ENCODE measurements around the gene CRY2.
"Not testable (repeated sequence)": the region's sequence is repeated elsewhere in the genome, so short reads cannot be mapped to it uniquely, and the experiment has no call there.

The CRY2 gene

DNA sequence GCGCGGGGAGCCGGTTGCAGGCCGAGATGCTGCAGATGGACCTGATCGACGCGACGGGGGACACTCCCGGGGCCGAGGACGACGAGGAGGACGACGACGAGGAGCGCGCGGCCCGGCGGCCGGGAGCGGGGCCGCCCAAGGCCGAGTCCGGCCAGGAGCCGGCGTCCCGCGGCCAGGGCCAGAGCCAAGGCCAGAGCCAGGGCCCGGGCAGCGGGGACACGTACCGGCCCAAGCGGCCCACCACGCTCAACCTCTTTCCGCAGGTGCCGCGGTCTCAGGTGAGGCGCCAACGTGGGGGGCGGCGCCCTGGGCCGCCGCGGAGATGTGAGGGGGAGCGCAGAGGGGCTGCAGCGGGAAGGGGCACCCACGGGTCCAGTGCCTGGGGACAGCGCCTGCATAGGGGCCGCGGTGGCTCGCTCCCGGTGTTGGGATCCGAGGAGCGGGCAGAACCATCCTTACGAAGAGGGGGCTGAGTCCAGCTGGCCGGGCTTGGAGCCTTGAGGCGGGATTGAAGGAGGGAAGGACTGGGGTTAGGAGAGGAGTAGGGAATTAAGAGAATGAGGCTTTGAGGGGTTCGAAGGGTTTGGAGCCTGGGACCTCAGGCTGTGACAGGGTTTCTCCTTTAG, 53.0 kb downstream of the CRY2 start:
- not testable (repeated sequence) for DNase-seq

DNA sequence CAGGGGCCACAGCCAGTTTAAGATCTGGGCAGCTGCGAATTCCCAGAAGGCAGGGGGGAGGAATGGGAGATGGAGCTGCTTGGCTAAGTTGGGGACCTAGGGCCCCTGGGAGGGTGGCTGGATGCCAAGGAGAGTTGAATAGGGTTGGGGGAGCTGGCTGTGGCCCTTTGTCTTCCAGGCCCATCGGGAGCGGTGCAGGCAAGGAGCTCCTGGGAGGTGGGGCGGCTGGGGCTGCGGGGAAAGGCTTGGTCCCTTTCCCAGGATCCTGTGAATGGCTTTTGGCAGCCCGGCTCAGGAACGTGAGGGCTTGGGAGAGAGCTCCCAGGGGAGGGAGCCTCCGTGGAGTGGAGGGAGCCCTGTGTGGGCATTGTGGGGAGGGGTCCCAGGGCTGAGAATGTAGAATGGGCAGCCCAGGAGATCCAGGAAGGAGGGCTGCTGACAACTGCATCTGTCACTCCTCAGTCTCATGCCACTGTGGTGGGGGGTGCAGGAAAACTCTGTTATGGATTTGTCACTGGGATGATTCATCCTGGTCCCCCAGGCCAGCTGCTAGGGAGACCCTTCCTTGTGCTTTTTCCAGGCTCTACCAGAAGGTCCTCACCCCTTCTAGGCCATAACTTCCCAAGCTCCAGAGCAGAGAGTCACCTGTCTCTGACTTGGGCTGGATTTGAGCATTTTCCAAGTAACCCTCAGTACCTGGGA, 53.8 kb downstream of the CRY2 start:
- DNase-seq: no peak

DNA sequence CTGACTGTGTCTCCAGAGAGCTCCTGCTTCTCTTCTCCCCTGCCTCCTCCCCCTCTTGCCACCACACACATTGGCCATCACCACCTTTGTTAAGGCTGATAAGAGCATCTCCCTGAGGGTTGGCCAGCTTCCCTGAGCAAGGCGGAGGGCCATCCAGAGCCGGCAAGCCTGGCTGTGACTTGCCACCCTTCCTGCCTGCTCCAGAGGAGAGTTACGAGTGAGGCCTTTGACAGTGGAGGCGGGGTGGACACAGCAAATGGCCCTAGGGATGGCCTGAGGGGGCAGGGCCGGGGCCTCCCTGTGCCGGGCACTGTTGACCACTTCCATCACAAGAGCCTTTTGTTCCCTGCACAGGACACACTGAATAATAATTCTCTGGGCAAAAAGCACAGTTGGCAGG, 54.4 kb downstream of the CRY2 start:
- no peak for DNase-seq

DNA sequence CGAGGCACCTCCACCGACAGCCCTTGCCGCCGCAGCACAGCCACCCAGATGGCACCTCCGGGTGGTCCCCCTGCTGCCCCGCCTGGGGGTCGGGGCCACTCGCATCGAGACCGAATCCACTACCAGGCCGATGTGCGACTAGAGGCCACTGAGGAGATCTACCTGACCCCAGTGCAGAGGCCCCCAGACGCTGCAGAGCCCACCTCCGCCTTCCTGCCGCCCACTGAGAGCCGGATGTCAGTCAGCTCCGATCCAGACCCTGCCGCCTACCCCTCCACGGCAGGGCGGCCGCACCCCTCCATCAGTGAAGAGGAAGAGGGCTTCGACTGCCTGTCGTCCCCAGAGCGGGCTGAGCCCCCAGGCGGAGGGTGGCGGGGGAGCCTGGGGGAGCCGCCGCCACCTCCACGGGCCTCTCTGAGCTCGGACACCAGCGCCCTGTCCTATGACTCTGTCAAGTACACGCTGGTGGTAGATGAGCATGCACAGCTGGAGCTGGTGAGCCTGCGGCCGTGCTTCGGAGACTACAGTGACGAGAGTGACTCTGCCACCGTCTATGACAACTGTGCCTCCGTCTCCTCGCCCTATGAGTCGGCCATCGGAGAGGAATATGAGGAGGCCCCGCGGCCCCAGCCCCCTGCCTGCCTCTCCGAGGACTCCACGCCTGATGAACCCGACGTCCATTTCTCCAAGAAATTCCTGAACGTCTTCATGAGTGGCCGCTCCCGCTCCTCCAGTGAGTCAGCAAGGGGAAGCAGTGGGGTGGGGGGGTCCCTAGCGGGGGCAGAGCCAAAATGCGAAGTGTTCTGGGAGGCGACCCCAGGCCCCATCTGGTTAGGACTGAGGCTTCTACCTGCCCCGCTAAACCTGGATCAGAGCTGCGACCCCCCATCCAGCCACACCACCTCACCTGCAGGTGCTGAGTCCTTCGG, 55.4 kb downstream of the CRY2 start:
- no peak for DNase-seq

DNA sequence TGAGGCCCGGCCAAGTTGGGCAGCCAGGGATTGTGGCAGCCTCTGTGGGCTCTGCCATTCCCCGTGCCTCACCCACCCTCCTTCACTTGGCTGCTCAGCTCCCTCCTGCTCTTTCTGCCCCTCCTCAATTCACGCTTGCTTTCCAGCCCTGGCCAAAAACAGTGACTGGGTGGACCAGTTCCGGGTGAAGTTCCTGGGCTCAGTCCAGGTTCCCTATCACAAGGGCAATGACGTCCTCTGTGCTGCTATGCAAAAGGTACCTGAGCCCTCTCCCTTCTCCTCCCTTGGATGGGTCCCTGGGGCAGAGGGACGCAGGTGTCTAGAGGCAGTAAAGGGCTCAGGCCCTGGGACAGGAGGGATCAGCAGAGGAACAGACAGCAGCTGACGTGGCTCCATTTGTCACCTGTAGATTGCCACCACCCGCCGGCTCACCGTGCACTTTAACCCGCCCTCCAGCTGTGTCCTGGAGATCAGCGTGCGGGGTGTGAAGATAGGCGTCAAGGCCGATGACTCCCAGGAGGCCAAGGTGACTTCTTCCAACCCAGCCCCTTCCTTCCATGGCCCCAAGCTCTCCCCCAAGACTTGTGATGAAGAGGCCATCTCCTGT, 57.1 kb downstream of the CRY2 start:
- no peak for DNase-seq

DNA sequence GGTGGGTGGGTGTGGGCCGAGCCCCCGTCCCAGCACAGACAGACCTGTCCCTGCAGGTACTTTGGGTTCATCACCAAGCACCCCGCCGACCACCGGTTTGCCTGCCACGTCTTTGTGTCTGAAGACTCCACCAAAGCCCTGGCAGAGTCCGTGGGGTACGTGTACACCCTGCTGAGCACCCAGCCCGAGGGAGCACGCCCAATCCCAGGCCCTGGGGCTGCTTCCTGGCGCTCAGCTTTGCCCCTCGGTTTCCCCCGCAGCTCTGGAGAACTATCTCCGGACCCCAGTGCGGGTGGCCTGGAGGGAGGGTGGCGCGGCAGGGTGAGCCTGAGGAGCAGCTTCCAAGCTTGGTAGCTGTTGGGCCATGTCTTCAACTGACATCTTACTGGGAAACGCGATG, 57.8 kb downstream of the CRY2 start:
- DNase-seq: no peak

DNA sequence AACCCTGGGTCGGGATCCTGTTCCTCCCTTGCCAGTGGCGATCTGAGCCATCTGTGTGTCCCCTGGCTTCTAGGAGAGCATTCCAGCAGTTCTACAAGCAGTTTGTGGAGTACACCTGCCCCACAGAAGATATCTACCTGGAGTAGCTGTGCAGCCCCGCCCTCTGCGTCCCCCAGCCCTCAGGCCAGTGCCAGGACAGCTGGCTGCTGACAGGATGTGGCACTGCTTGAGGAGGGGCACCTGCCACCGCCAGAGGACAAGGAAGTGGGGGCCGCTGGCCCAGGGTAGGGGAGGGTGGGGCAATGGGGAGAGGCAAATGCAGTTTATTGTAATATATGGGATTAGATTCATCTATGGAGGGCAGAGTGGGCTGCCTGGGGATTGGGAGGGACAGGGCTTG, 58.3 kb downstream of the CRY2 start:
- DNase-seq: not testable (repeated sequence)

DNA sequence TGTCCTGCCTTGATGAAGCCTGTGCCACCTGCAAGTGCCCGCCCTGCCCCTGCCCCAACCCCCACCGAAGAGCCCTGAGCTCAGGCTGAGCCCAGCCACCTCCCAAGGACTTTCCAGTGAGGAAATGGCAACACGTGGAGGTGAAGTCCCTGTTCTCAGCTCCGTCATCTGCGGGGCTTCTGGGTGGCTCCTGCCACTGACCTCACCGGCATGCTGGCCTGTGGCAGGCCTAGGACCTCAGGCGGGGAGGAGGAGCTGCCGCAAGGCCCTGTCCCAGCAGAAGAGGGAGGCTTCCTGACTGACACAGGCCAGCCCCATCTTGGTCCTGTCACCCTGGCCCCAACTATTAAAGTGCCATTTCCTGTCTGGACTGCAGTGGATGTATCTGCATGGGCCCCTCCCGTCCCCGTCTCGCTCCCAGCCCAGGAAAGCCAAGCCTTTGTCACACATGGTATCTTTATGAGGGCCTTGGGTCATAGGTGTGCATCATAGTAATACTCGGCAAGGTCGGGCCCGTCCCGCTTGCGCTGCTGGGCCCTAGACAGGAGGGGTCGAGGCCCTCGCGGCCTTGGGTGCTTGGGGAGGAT, 58.9 kb downstream of the CRY2 start:
- DNase-seq: no peak

DNA sequence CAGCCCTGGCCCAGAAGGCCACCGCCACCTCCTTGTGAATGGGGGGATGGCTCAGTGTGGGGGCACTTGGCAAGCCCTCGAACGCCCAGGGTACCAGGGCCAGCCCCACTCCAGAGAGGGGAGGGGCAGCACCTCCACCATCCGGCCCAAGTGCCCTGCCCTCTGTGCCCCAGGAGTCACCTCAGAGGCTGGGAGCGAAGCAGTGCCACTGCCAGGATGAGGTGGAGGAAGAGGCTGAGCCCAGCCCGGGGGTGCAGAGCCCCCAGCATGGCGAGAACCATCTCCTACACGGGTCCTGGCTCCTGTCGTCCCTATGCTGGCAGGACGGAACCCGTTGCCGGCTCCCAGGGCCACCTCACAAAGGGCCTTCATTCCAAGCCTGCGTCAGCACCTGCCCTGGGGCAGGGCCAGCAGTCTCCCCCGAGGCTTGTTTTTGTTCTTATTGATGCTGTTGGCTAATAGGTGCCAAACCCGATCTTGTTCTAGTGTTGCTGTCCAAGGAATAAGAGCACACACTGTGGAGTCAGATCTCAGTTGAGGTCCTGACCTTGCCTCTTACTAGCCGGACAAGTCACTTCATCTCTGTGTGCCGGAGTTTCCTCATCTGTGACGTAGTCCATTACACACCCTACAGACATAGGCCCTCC, 59.8 kb downstream of the CRY2 start, which contains the start of gene FREY1:
FREY1 (minus strand) TSS at position 307 of the 647 bp plus-strand sequence; CDS start at position 281, 26 bp downstream.
- no peak for DNase-seq

DNA sequence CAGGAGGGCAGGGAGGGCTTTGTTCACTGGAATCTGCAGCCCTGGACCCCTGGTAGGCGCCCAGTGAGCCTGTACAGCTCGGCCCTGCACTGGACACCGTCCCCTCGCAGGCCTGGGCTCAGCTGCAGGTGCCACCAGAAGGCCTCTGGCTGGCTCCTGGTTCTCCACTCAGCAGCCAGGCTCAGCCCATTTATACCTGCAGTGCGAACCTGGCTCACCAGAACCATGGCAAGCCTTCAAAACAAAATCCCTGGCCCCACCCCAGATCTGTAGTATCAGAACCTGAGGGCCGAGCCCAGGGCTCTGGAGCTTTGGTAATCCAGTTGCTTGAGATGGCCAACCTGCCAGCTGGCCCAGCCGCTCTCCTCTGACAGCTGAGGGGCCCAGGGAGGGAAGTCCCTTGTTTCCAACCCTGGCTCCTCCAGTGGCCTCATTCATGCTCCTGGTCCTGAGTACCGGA, 60.7 kb downstream of the CRY2 start:
- no peak for DNase-seq

DNA sequence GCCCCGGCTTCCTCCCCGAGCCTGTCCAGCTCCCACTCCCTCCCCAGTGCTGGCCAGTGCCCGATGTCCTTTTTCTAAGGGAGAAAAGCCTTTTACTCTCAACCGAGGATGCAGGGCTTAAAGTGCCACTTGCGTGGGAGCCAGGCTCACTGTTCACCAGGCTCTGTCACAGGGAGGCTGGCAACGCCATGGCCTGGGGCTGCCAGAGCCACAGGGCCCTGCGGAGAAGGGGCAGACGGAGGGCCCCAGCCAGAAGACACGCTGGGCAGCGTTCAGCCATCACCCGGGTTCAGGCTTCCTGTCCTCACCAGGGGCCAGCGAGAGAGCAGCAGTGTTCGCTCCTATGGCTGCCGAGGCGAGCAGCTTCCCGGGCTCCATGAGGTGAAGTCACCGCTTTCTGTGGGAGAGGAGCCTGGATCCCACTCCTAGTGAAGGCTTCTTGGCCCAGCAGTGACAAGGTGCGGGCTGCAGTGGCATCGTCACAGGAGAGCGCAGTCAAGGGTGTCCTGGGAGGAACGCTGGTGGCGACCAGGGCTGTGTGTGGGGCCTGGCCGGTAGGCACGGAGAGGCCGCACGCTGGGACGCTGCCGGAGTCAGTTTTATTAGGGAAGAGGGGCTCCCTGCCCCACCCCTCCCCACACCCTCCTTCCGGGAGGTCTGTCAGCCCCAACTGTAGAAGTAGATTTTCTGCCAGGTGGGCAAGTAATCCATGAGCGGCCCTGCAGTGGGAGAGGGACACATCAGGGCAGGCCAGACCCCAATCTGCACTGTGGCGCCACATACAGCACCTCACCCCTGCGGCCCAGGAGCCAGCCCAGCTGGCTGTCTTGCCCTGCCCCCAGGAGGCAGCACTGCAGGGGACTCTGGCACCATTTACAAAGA, 62.6 kb downstream of the CRY2 start:
- DNase-seq: no peak

DNA sequence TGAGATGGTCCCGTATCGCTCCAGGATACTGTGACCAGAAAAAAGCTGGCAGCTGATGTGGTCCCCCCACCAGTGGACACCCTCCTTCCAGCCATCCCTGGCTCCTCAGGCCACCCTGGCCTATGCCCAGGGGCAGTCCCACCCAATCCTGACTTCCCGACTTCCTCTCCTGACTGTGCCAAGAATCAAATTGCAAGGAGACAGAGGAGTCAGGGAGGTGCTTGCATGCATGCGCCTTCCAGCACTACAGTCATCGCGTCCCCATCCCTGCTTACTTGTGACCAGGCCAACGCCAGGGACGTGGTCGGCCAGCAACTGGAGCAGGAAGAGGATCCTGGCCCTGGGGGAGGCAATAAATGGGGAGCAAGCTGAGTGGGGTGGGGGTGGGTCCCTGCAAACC, 63.3 kb downstream of the CRY2 start:
- no peak for DNase-seq

DNA sequence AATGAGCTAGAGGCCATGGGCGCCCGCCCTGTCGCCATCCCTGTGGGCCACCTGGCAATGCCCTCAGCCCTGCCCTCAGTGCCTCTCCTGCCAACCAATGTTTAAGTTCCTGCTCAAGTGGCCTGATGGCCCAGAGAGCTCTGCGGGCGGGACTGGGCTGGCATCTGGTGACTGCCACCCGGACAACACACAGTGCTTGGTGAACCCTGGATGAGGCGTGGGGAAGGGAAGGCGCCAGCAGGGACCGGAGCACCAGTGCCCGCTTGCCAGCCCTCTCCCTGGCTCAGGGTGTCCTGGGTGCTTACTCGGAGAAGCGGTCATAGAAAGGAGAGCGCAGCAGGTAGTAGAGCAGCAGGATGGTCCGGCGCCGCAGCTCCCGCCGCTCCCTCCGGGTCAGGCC, 66.2 kb downstream of the CRY2 start:
- no peak for DNase-seq

DNA sequence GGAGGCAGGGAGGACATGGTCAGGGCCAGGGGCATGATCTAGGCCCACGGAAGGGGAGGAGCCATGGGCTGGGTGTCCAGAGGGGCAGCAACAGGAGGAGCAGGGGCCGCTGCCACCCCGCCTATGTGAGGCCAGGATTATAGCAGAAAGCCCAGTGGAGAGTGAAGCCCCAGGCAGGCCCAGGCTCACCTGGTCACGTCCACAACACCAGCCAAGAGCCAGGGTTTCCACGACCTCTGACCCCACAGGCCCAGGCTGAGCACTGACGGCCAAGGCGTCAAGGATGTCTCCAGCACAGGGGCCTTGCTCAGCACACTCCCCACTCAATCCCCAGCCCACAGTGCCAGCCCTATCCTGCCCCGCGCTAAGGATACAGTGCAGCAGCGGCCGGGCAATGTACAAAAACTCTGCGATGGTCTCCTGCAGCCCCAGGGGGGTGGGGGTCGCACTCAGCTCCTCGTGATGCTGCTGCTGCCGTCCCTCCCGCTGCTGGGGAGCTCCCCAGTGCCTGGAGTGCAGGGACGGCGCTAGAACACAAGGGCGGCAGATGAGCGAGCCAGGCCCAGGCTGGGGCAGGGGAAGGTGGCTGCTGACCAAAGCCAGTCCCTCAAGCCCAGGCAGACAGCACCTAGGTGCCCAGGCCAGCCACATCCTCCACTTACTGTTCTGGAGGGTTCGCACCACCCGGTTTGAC, 66.8 kb downstream of the CRY2 start:
- DNase-seq: no peak

DNA sequence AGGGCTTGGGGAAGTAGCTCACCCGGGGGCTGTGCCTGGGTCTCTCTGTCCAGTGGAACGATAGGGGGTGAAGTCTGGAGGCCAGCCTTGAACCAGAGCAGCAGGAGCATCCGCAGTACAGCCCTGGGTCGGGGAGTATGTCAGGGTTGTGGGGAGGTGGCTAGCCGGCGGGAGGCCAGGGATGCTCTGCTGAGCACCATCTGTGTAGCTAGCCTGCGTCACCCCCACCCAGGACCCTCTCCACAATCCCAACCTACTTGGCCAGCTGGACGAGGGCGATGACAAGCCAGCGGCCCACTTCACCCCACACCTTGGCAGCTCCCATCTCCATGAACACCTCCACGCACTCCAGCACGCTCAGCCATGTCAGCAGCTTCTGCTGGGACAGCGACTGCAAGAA, 68.2 kb downstream of the CRY2 start:
- no peak for DNase-seq

DNA sequence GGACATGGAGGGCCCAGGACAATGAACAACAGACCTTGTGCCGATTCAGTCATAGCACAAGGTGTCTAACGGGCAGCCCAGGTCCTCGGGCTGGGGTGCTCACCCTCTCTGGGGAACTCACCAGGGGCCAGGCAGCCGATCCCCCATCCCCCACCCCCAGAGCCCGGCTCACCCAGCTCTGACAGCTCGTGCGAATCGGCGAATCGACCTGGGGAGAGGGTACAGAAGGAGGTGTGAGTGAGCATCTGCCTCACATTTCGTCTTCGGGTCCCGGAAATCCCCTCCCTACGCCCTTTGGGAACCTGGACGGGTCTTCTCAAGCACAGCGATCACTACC, 70.0 kb downstream of the CRY2 start:
- DNase-seq: no peak

DNA sequence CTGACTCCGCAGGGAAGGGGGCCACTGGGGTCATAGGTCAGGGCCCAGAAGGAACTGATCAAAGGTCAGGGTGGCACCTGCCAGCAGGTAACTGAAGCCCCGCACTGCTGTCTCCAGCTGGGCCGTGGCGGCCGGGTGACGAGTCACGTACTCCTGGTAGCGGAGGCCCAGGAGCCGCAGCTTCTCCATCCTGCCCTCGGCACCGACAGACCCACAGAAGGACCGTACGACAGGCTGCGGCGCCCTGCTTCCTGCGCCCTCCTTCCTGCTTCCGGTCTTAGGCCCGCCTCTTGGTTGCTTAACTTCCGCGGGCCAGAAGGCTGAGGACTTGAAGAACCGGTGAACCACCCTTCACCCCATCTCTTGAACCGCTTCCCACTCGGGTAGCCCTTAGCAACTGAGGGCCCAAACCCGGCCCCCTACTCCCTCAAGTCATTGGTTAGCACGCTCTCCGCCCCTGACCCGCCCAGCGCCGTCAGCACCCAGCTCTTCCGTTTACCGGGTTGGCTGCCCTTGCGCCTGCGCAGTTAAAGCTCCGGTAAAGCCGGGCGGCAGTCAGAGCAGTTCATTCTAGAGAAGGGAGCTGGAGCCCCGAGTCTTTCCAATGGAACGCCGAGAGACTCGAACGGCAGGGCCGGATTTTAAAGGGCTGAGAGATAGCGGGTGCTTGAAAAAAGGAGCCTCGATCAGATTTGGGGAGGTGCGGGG, 70.5 kb downstream of the CRY2 start, which contains the start of gene PEX16:
PEX16 (minus strand) TSS at position 255 of the 708 bp plus-strand sequence; CDS start at position 189, 66 bp downstream.
- DNase-seq: peak; percentile 99

DNA sequence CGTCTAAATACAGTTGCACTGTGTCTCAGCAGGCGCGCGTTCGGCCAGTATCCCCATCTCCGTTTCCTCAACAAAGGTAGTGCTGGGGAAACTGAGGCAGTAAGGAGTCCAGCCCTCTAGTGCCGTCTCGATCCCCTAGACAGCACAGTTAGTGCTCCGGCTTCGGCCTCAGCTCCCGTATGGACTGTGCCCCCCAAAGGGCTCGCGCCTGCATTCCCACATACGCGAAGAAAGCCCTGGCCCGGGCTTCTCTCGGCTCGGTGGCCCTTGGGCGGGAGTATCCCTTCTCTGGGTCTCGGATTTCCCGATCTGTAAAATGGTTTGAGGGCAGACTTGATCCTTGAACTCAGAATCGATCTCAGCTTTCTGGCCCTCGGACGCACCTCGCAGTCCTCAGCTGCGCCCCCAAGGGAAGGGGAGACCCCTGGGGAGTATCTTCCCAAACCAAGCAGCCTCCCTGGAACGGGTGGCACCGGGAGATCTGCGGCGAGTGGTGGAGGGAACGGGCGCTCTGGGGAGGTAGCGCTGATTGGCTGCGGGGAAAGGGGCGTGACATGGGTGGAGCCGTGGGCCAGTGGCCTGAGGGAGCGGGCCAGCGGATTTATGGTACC, 71.2 kb downstream of the CRY2 start:
- DNase-seq: peak; percentile 76

DNA sequence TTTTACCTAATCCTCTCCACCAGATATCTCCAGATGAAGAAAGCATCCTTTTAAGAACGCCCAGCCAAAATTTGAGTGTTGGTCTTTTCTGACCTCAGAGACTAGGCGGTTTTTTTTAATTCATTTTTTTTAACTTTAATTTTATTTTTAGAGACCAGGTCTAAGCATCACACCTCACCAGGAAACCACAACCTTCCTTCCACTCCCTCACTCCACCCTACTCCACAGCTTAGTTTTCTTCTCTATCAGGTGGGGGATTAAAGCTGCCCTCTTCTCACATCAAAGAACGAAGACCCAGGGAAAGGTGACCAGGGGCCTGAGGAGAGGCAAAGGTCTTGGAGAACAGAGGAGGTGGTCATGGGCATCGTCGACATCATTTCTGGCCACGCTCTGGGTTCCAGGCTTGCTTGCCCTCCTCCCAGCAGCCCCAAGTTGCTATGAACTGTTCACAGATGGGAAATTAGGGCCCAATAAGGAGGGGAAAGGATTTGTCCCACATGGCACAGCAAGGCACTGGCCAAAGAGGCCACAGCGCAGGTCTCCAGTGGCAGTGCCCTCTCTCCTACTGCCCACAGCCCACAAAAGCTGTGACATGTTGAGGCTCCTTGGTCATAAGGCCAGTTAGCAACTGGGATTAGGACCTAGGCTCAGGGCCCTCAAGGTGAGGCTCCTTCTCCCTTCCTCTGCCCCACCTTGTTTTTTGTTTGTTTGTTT, 71.8 kb downstream of the CRY2 start:
- DNase-seq: no peak

All from NCI-H226 (cell line).